H9 (cell line): ENCODE measurements around the gene OAF. TPM values are rescaled to one million over a fixed set of nuclear protein-coding genes. Genes with fewer than 3 reads are reported as not detected.
A peak's percentile ranks its signal among the peaks of the same experiment; 100 is the strongest.

Experiments
- DNase-seq: peaks from one replicate; pipeline ENCODE4 v3.0.0-alpha.2; 2017
- H2AFZ ChIP-seq: one replicate; pipeline ENCODE4 v1.6.1; 2013; ENCODE audit warnings: mild to moderate bottlenecking, low read length, control low read depth, moderate library complexity
- H2AK5ac ChIP-seq: 2 replicates; pipeline ENCODE4 v1.6.1; 2013; ENCODE audit warnings: low read length, control low read depth, mixed read lengths; ENCODE audit not compliant: insufficient read length
- H2BK120ac ChIP-seq: one replicate; pipeline ENCODE4 v1.6.1; 2013; ENCODE audit warnings: low read depth, mild to moderate bottlenecking, low read length, control low read depth, inconsistent platforms; ENCODE audit not compliant: poor library complexity, severe bottlenecking
- H2BK12ac ChIP-seq: 2 replicates; pipeline ENCODE4 v1.6.1; 2013; ENCODE audit warnings: low read length, control low read depth, mixed read lengths, low read depth; ENCODE audit not compliant: insufficient read length
- H2BK15ac ChIP-seq: 2 replicates; pipeline ENCODE4 v1.6.1; 2013; ENCODE audit warnings: low read depth, low read length, control low read depth
- H2BK20ac ChIP-seq: one replicate; pipeline ENCODE4 v1.6.1; 2013; ENCODE audit warnings: low read depth, mild to moderate bottlenecking, low read length, control low read depth, inconsistent platforms; ENCODE audit not compliant: poor library complexity, severe bottlenecking
- H2BK5ac ChIP-seq: 2 replicates; pipeline ENCODE4 v1.6.1; 2013; ENCODE audit warnings: low read length, control low read depth, mixed read lengths; ENCODE audit not compliant: insufficient read length
- H3K14ac ChIP-seq: 2 replicates; pipeline ENCODE4 v1.6.1; 2013; ENCODE audit warnings: low read length, control low read depth; ENCODE audit not compliant: insufficient read depth
- H3K18ac ChIP-seq: 2 replicates; pipeline ENCODE4 v1.6.1; 2013; ENCODE audit warnings: low read depth, mild to moderate bottlenecking, mixed read lengths, low read length, control low read depth; ENCODE audit not compliant: insufficient read length
- H3K23ac ChIP-seq: 2 replicates; pipeline ENCODE4 v1.6.1; 2013; ENCODE audit warnings: low read length, control low read depth, mixed read lengths, low read depth; ENCODE audit not compliant: insufficient read length
- H3K23me2 ChIP-seq: 2 replicates; pipeline ENCODE4 v1.6.1; 2013; ENCODE audit warnings: low read depth, mild to moderate bottlenecking, mixed read lengths, low read length, control low read depth; ENCODE audit not compliant: insufficient read length, poor library complexity, severe bottlenecking
- H3K27ac ChIP-seq: 2 replicates; pipeline ENCODE4 v1.5.1; 2013; ENCODE audit warnings: low read length, control low read depth, mixed read lengths, low read depth; ENCODE audit not compliant: insufficient read length
- H3K27me3 ChIP-seq: 2 replicates; pipeline ENCODE4 v1.6.1; 2013; ENCODE audit warnings: low read length, control low read depth, inconsistent platforms; ENCODE audit not compliant: insufficient read depth
- H3K4ac ChIP-seq: 2 replicates; pipeline ENCODE4 v1.6.1; 2013; ENCODE audit warnings: low read depth, mild to moderate bottlenecking, control low read depth, inconsistent platforms, low read length, moderate library complexity
- H3K4me1 ChIP-seq: 2 replicates; pipeline ENCODE4 v1.6.1; 2013; ENCODE audit warnings: low read length, control low read depth, inconsistent platforms; ENCODE audit not compliant: insufficient read depth
- H3K4me2 ChIP-seq: 2 replicates; pipeline ENCODE4 v1.6.1; 2013; ENCODE audit warnings: low read length, control low read depth, mixed read lengths; ENCODE audit not compliant: insufficient read length, insufficient read depth
- H3K56ac ChIP-seq: 2 replicates; pipeline ENCODE4 v1.6.1; 2013; ENCODE audit warnings: low read depth, mild to moderate bottlenecking, mixed read lengths, low read length, control low read depth; ENCODE audit not compliant: insufficient read length
- H3K79me1 ChIP-seq: 2 replicates; pipeline ENCODE4 v1.6.1; 2013; ENCODE audit warnings: low read depth, mild to moderate bottlenecking, moderate library complexity, low read length, control low read depth, inconsistent platforms; ENCODE audit not compliant: insufficient read depth, poor library complexity, severe bottlenecking
- H3K79me2 ChIP-seq: 2 replicates; pipeline ENCODE4 v1.6.1; 2013; ENCODE audit warnings: low read length, control low read depth, inconsistent platforms; ENCODE audit not compliant: insufficient read depth
- H3K9ac ChIP-seq: 2 replicates; pipeline ENCODE4 v1.6.1; 2013; ENCODE audit warnings: low read length, control low read depth, mixed read lengths; ENCODE audit not compliant: insufficient read length; ENCODE audit errors: extremely low read depth
- H3K9me3 ChIP-seq: one replicate; pipeline ENCODE4 v1.6.1; 2013; ENCODE audit warnings: low read depth, low read length, inconsistent platforms; ENCODE audit not compliant: control insufficient read depth
- H3T11ph ChIP-seq: one replicate; pipeline ENCODE4 v1.6.1; 2013; ENCODE audit warnings: mild to moderate bottlenecking, low read length, control low read depth, inconsistent platforms
- H4K20me1 ChIP-seq: one replicate; pipeline ENCODE4 v1.6.1; 2013; ENCODE audit not compliant: control insufficient read depth, insufficient read length, insufficient read depth
- H4K5ac ChIP-seq: 2 replicates; pipeline ENCODE4 v1.6.1; 2013; ENCODE audit warnings: low read depth, mild to moderate bottlenecking, mixed read lengths, low read length, control low read depth; ENCODE audit not compliant: insufficient read length
- H4K8ac ChIP-seq: replicated peaks from 2 replicates; pipeline ENCODE4 v1.6.1; 2013; ENCODE audit warnings: low read length, control low read depth, mixed read lengths, low read depth; ENCODE audit not compliant: insufficient read length
- H4K91ac ChIP-seq: 2 replicates; pipeline ENCODE4 v1.6.1; 2013; ENCODE audit warnings: low read depth, mild to moderate bottlenecking, moderate library complexity, mixed read lengths, low read length, control low read depth; ENCODE audit not compliant: insufficient read length
- H3K27ac Mint-ChIP-seq, 3 experiments: 2 replicates in 2 of 3; 3 replicates in 1 of 3; pipeline ENCODE4 v1.8.0; 2020 to 2021; ENCODE audit warnings: mixed read lengths in 3 of 3, mild to moderate bottlenecking in 1 of 3, moderate library complexity in 1 of 3
- H3K27me3 Mint-ChIP-seq: 2 replicates; pipeline ENCODE4 v1.8.0; 2021; ENCODE audit warnings: low read depth, mild to moderate bottlenecking, moderate library complexity, mixed read lengths
- H3K36me3 Mint-ChIP-seq, 3 experiments: 2 replicates in 2 of 3; 3 replicates in 1 of 3; pipeline ENCODE4 v1.8.0; 2020 to 2021; ENCODE audit warnings: low read depth in 3 of 3, mixed read lengths in 3 of 3; ENCODE audit not compliant: insufficient read depth in 1 of 3
- H3K4me1 Mint-ChIP-seq, 2 experiments: 2 replicates each; pipeline ENCODE4 v1.8.0; 2020; ENCODE audit warnings: mixed read lengths in 2 of 2
- H3K4me3 Mint-ChIP-seq, 2 experiments: 2 replicates in 1 of 2; 3 replicates in 1 of 2; pipeline ENCODE4 v1.8.0; 2020 to 2021; ENCODE audit warnings: mild to moderate bottlenecking in 2 of 2, mixed read lengths in 2 of 2, moderate library complexity in 1 of 2
- H3K9me3 Mint-ChIP-seq, 2 experiments: 2 replicates in 1 of 2; 3 replicates in 1 of 2; pipeline ENCODE4 v1.8.0; 2020; ENCODE audit warnings: mild to moderate bottlenecking in 2 of 2, mixed read lengths in 2 of 2, moderate library complexity in 1 of 2
- WGBS: extraction: QIAGEN DNeasy Blood & Tissue Kit; methylation state at CpG from one replicate; pipeline ENCODE4 v1.1.7; 2013; ENCODE audit warnings: missing lambda C conversion rate, low lambda C conversion rate, mixed read lengths; ENCODE audit not compliant: insufficient read length; ENCODE audit errors: extremely low coverage; 5-methylcytosine and 5-hydroxymethylcytosine counted together
- total RNA-seq: library from RNA; stranded (reverse); gene quantifications from 2 replicates; pipeline ENCODE4 v1.2.1, GENCODE V29; 2021
- TF ChIP-seq, protein P1 (sequence below): fragments of 200-600 bp; sonication (generic); conservative IDR thresholded peaks from 3 replicates; pipeline ENCODE4 v1.8.0; 2021; ENCODE audit warnings: antibody characterized with exemption, mild to moderate bottlenecking

Gene OAF
- total RNA-seq, 1 experiment from 2014 or later: 1.1 TPM

DNA sequence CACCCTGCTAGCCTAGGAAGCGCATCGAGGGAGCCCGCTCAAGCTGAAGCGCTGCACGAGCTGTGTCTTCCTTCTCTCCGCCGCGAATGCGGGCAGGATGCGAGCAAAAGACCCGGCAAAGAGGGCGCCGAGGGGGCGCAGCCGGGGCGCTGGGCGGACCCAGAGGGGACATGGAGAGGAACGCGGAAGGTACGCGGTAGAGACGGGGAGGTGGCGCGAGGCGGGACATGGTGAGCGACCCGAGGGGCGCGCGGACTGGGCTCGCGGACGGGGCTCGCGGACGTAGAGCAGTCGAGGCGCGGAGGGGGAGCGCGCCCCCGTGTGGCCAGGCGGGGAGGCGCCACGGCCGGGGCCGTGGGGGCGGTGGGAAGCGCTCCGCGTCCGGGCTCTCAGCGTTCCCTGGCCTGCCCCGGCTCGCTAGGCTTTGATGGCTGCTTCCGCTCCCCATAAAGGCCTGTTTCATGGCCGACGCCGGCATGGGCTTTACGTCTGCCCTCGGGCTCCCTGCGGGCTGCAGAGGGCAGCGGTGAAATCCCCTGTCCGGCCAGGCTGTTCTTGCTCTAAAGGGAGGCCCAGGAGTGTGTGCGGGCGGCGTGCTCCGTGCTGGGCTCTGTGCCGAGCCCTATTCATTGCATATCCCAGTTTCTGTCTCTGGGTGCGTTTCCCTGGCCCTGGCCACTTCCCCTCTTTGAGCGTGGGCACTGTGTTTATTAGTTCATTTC is 41.7 kb upstream of the OAF start:
- Histone ChIP-seq H3K4me1 (no peaks in the 10 kb centered on the region; the same call in 1 of the 2 replicates), H2AFZ (no peak overlapping the region), H3K23ac (no peak overlapping the region), H2BK120ac (no peak overlapping the region), H3K14ac (0 out of 2 replicates have a peak overlapping the region, but pooled peaks have one; percentile 0), H3K56ac (no peak overlapping the region), H3K18ac (no peak overlapping the region), H4K91ac (no peak overlapping the region), H4K5ac (no peak overlapping the region), H3K9ac (no peak overlapping the region), H2BK5ac (no peak overlapping the region), H3K79me2 (no peaks in the 10 kb centered on the region), H3T11ph (no peak overlapping the region), H3K4ac (no peak overlapping the region), H2AK5ac (no peak overlapping the region), H3K79me1 (no peaks in the 10 kb centered on the region), H3K4me2 (peak overlapping the region; percentile 68), H4K8ac (no peak overlapping the region), H3K9me3 (no peaks in the 10 kb centered on the region), H4K20me1 (no peaks in the 10 kb centered on the region), H2BK12ac (no peak overlapping the region), H3K27me3 (peaks cover 25% of the 10 kb centered on the region; the same call in 1 of the 2 replicates), H3K27ac (no peak overlapping the region), H2BK20ac (no peak overlapping the region), H3K23me2 (peaks cover 10% of the 10 kb centered on the region), H2BK15ac (no peak overlapping the region)
- Mint-ChIP-seq H3K4me1 (peaks cover 4 to 14% of the 10 kb centered on the region in 2 experiments), H3K36me3 (no peaks in the 10 kb centered on the region), H3K4me3 (peak overlapping the region; percentile 67 to 79), H3K27ac (no peak overlapping the region), H3K9me3 (peaks cover 2 to 7% of the 10 kb centered on the region in 2 experiments; a peak in 2 of 5 replicates), H3K27me3 (peaks cover 97% of the 10 kb centered on the region)
- WGBS: no CpG with 5 or more reads among the region's 71 CpGs
- peak; percentile 84 for DNase-seq
- TF ChIP-seq, protein P1, sequence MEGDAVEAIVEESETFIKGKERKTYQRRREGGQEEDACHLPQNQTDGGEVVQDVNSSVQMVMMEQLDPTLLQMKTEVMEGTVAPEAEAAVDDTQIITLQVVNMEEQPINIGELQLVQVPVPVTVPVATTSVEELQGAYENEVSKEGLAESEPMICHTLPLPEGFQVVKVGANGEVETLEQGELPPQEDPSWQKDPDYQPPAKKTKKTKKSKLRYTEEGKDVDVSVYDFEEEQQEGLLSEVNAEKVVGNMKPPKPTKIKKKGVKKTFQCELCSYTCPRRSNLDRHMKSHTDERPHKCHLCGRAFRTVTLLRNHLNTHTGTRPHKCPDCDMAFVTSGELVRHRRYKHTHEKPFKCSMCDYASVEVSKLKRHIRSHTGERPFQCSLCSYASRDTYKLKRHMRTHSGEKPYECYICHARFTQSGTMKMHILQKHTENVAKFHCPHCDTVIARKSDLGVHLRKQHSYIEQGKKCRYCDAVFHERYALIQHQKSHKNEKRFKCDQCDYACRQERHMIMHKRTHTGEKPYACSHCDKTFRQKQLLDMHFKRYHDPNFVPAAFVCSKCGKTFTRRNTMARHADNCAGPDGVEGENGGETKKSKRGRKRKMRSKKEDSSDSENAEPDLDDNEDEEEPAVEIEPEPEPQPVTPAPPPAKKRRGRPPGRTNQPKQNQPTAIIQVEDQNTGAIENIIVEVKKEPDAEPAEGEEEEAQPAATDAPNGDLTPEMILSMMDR: peak; percentile 99
